ENCODE data around the gene ARMH2.

The ARMH2 gene

DNA sequence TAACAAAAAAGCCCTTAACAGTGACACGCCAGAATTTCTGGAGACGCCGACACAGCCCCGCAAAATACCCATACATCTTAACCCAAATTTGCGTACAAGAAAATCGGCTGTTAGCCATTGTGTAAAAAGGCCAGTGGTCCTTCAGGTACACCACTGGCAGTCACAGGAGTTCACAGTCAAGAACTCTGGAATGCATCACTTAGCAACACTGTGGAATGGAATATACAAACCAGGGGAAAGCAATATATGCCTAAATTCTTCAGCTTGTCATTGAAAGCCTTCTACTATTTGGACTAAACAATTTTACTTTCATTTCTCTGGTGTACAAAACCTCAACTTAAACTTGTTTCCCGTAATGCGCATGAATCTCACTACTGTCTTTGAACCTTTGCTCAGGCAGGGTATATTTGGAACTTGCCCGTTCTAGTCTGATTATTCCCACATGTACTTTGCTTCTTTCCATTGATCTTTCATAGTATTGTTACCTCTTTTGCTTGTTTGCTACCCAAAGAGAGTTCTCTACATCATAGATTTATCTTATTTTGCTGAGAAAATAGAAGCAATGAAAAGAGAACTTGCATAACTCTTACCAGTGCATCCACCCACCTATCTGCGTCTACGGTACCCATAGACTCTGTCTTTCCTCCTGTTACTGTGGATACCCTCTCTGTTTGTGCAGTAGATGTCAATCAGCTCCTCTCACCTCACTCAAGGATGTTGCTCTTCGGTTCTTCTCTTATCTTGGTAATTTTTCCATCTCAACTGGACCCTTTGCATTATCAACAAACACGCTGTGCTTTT is at the start of gene ARMH2:
TSS of gene ARMH2 (minus strand) at position 178 of the 801 bp plus-strand sequence. CDS start at position 118, 60 bp downstream.
- no peak for DNase-seq

- DNase-seq, result no peak
These were observed 49.7 kb upstream of the ARMH2 start for GRCh38 chr6:24848461-24848860.

- no peak for DNase-seq
These were observed 48.7 kb upstream of the ARMH2 start for GRCh38 chr6:24847402-24847801.

DNA sequence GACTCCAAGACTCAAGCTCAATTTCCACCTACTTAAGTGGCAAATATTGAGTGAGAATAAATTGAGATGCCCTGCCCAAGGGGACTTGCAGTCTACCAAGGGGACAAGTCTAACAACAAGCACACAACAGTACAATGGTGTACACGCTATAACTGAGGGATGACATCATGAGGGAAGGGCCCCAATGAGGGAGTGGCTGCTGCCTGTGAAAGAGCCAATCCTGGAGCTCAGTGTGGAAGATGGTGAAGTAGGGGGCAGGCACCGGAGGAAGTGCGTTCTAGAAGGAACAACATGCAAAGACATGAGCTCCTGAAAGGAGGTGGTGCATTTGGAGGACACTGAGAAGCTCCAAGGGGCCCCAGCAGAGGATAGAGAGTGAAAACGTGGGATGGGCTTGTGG is 46.9 kb upstream of the ARMH2 start:
- no peak for DNase-seq

- no peak for DNase-seq
These were observed 46.2 kb upstream of the ARMH2 start for GRCh38 chr6:24844903-24845302.

GRCh38 chr6:24844061-24844460 is 45.3 kb upstream of the ARMH2 start:
- DNase-seq, result no peak

GRCh38 chr6:24840187-24840586 is 41.5 kb upstream of the ARMH2 start:
- no peak for DNase-seq

GRCh38 chr6:24838994-24839393 is 40.3 kb upstream of the ARMH2 start:
- no peak for DNase-seq

- no peak for DNase-seq
These were observed 39.4 kb upstream of the ARMH2 start for GRCh38 chr6:24838081-24838480.

DNA sequence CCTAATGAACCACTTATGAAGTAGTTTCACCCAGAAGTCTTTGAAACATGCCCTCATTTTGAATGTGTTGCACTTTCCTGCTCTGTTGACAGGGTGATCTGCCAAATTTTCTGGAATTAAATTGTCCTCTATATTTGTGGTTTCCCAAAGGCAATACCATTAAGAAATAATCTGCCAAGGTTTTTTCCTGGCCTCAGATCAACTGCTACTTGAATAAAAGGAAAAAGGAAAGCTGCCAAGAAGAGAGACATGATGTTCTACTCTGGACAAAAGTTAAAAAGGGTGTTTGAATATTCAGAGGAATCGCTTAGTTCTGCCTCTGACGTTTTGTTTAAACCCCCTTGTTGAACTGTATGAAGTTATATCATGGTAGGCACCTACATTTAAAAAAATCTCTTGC is 37.4 kb upstream of the ARMH2 start:
- no peak for DNase-seq

DNA sequence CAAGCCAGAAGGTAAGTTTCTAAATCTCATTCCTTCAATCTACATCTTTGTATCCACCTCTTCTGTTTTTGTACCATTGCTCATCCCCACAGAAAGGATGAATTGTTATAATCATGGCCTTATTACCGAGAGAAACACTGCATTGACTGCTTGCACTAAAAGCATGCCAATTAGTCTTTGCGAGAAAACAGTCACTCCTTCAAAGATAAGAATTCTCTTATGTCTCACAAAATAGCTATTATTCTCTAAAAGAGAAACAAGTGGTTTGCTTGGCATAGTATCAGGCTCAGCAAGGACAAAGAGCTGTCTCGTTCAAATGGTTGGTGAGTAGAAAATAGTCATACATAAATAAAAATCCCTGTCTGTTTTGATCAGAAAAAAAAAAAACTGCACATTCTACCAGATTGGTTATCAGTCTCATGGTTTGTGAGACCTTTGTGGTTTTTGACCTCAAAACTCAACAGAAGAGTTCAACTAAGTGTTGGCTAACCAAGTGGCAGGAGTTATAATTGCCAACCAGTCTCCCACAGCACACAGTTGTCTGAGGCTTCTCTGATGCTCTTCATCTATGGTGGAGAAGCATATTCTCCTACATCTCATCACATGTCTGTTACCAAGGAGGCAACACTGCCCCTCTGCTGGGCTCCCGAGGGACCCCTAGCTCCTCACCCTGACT is 35.1 kb upstream of the ARMH2 start:
- DNase-seq, result no peak

- DNase-seq, result no peak
These were observed 34.1 kb upstream of the ARMH2 start for GRCh38 chr6:24832794-24833193.

DNA sequence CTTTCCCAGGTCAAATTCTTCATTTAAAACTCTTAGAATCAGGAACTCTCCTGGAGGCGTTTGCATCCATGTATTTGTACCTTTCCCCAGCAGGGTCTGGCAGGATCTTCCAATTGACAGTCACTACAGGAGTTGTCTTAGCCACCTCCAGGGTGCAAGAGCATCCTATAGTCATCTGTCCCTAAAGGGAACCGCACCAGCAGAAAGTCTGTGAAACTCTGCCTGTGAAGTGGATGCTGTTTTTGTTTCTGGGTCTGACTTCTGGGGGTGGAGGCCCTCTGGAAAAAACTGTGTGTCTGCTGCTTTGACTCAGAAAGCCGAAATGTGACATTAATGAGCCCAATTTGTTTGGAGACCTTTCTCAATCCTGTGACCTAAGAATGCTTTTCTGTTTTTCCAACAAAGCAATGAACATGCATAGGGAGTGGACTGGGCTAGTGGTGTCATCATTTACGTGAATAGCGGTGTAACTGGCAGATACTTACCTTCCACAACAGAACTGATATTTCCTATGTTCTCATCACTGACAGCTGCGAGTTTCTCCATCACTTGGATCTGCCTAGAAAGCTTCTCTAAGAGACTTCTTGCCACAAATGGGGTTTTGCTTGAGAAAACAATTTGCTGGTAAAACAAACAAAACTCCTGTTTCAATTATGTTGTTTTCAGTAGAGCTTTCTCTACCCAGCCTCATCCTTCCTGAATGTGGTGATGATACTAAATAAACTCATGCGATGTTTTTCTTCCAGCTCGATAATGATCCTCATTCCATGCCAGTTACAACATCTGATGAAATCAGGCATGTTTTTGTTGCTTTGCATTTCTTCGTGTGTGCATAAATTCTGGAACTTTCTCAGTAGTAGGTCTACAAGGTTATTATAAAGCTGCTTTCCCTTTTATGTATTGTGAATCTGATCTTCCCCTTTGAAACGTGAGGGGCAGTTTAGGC is 33.3 kb upstream of the ARMH2 start:
- DNase-seq, result no peak

- no peak for DNase-seq
These were observed 30.9 kb upstream of the ARMH2 start for GRCh38 chr6:24829657-24830056.

DNA sequence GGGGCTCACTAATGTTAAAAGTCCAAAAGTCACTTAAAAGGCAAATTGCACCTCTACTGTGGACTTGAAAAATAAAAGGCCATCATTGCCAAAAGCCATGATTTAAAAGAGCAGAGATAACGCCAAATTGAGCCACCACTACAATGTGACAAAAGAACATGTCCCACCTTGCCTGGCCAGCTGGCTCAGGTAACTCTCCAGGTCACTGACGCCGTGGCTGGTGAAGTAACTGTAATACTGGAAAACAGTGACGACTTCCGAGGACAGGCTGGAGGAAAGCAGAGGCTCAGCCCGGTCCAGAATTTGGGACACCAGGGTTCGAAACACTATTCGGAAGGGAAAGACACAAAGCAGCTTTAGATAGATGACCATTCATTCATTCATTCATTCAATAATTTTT is 29.3 kb upstream of the ARMH2 start:
- no peak for DNase-seq

DNA sequence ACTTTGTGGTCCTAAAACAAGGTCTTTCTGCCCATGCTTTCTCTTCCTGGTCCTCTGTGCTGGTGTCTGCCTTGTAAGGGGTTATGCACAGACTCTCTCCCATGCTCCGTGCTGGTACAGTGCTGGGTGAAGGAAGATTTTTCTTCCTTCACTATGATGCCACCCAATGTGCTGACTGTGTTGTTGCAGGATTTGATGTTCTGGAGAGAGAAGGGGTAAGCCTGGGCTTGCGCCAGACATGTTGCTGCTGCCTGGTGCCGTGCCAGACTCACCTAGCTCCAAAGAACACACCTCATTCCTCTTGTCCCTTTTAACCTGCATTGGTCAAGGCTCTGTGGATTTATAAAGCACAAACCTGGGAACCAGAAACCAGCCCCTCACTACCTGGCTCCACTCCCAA is 28.4 kb upstream of the ARMH2 start:
- DNase-seq, result no peak

- no peak for DNase-seq
These were observed 26.5 kb upstream of the ARMH2 start for GRCh38 chr6:24825130-24825630.

- no peak for DNase-seq
These were observed 25.6 kb upstream of the ARMH2 start for GRCh38 chr6:24824142-24824938.

DNA sequence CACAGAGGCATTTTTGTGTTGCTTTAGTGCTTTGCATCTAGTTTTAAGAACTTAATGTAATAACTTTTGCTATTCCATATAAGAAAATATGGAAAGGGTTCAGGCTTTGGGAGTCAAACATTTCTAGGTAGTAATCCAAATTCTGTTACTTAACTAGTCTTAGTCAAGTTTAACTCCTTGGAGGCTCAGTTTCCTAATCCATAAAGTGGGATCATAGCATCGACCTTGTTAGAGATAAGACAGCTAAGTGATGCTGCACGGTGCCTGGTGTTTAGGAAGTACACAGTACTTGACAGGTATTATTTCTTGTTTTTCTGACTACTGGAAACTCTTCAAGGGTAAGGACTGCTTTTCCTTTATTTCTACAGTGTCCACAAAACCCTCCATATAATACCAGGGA is 24.5 kb upstream of the ARMH2 start:
- DNase-seq, result no peak

GRCh38 chr6:24822696-24823095 is 24.0 kb upstream of the ARMH2 start:
- DNase-seq, result no peak

- no peak for DNase-seq
These were observed 23.2 kb upstream of the ARMH2 start for GRCh38 chr6:24821860-24822444.

DNA sequence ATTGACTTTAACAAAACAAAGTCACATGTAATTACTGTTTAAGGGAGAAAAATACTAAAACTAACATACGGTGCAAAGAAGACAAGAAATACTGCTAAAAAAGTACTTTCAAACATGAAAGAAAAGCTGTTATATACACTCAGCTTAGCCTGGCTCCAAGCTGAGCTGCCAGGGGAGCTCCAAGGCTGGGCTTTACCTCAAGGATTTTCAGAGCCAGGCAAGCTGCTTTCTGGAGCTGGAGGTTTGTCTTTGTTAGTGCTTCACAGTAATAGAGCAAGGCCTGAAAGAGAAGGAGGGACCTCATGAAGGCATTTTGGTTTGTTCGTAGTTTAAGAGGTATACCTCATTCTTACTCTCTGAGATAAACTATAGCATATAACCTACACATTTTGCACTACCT is 19.6 kb upstream of the ARMH2 start:
- DNase-seq, result no peak

Measured in NCI-H146 (cell line).